D341Med (cell line): ENCODE measurements around the gene CBX3.
A peak's percentile ranks its signal among the peaks of the same experiment; 100 is the strongest.
"Not testable (repeated sequence)": the region's sequence is repeated elsewhere in the genome, so short reads cannot be mapped to it uniquely, and the experiment has no call there.

ENCODE experiments used
- DNase-seq: peaks from one replicate; pipeline ENCODE4 v3.0.0; 2012; ENCODE audit warnings: low spot score

Gene CBX3

GRCh38 chr7:26202019-26202990 lies 760 bp downstream of the CBX3 start:
- DNase-seq: peak; percentile 74

- DNase-seq: no peak
Measured at GRCh38 chr7:26203016-26203415, 1.5 kb downstream of the CBX3 start.

GRCh38 chr7:26208040-26208439 lies 6.5 kb downstream of the CBX3 start:
- DNase-seq: no peak

- no peak for DNase-seq
Measured at GRCh38 chr7:26212921-26213718, 11.6 kb downstream of the CBX3 start.

- no peak for DNase-seq
Measured at GRCh38 chr7:26213807-26214515, 12.4 kb downstream of the CBX3 start.

- no peak for DNase-seq
Measured at GRCh38 chr7:26216049-26216448, 14.5 kb downstream of the CBX3 start.

GRCh38 chr7:26224359-26224758 lies 22.8 kb downstream of the CBX3 start:
- DNase-seq: no peak

- DNase-seq: no peak
Measured at GRCh38 chr7:26227987-26228386, 26.4 kb downstream of the CBX3 start.

GRCh38 chr7:26233902-26234511 lies 32.5 kb downstream of the CBX3 start:
- no peak for DNase-seq

GRCh38 chr7:26237035-26237807 lies 35.7 kb downstream of the CBX3 start:
- no peak for DNase-seq

GRCh38 chr7:26238032-26238431 lies 36.5 kb downstream of the CBX3 start:
- DNase-seq: no peak

GRCh38 chr7:26245150-26245549 lies 43.6 kb downstream of the CBX3 start:
- no peak for DNase-seq

GRCh38 chr7:26250239-26250638 lies 48.7 kb downstream of the CBX3 start:
- no peak for DNase-seq

GRCh38 chr7:26261866-26262265 lies 60.3 kb downstream of the CBX3 start:
- DNase-seq: not testable (repeated sequence)
